Measurements from ENCODE around the gene NXPH2.

- TF ChIP-seq EZH2phosphoT487 (IDR thresholded peaks at IDR 0.05; ENCODE audit: borderline replicate concordance, low read depth) (no peak), IRF3 (IDR thresholded peaks at IDR 0.05; ENCODE audit: low read depth, low read length) (no peak), CTCF (IDR thresholded peaks at IDR 0.05) (no peak), REST (IDR thresholded peaks at IDR 0.05; ENCODE audit: low read depth, low read length) (no peak)
Observed at GRCh38 chr2:138713069-138713496, 67.1 kb downstream of the NXPH2 start.
